ENCODE measurements around the gene FCN3.

GRCh38 chr1:27383661-27384060 is 9.0 kb upstream of the FCN3 start:
- no peak for TF ChIP-seq CTCF (conservative IDR thresholded peaks at IDR 0.05 in 1 of 2, IDR thresholded peaks at IDR 0.05 in 1 of 2; ENCODE audit: low read depth in 1 of 2, low read length in 2 of 2)
- no peak for TF ChIP-seq EZH2 (IDR thresholded peaks at IDR 0.05; ENCODE audit: low read length, missing control alignments)

All from fibroblast of lung (primary cell).